GM18858 (cell line): ENCODE data around the gene TSHZ2.
"Not testable (repeated sequence)": the region's sequence is repeated elsewhere in the genome, so short reads cannot be mapped to it uniquely, and the experiment has no call there.

Experiments used
- ATAC-seq: cut with Tn5 transposase; IDR thresholded peaks from one replicate; pipeline ENCODE4 v1.9.1; 2021; ENCODE audit not compliant: unreplicated experiment

Gene TSHZ2

GRCh38 chr20:52963131-52963530, 9.0 kb upstream of the TSHZ2 start:
- ATAC-seq: no peak

- no peak for ATAC-seq
Measured at GRCh38 chr20:52964131-52964530, 8.0 kb upstream of the TSHZ2 start.

- no peak for ATAC-seq
Measured at GRCh38 chr20:52965380-52965779, 6.8 kb upstream of the TSHZ2 start.

- ATAC-seq: no peak
Measured at GRCh38 chr20:52965819-52966218, 6.3 kb upstream of the TSHZ2 start.

GRCh38 chr20:52966543-52966942, 5.6 kb upstream of the TSHZ2 start:
- not testable (repeated sequence) for ATAC-seq

- ATAC-seq: no peak
Measured at GRCh38 chr20:52971498-52972189, 514 bp upstream of the TSHZ2 start.

GRCh38 chr20:52972965-52973819, 1.0 kb downstream of the TSHZ2 start:
- ATAC-seq: no peak

- ATAC-seq: no peak
Measured at GRCh38 chr20:52974179-52974594, 2.0 kb downstream of the TSHZ2 start.

- ATAC-seq: no peak
Measured at GRCh38 chr20:52975029-52975732, 3.0 kb downstream of the TSHZ2 start.

GRCh38 chr20:52975803-52976531, 3.8 kb downstream of the TSHZ2 start:
- ATAC-seq: no peak

- no peak for ATAC-seq
Measured at GRCh38 chr20:52978851-52979250, 6.7 kb downstream of the TSHZ2 start.

- ATAC-seq: no peak
Measured at GRCh38 chr20:52981051-52981450, 8.9 kb downstream of the TSHZ2 start.

GRCh38 chr20:52983726-52984450, 11.7 kb downstream of the TSHZ2 start:
- no peak for ATAC-seq

GRCh38 chr20:52984451-52984810, 12.3 kb downstream of the TSHZ2 start:
- ATAC-seq: no peak

GRCh38 chr20:52985687-52986086, 13.5 kb downstream of the TSHZ2 start:
- no peak for ATAC-seq

GRCh38 chr20:52987295-52987694, 15.1 kb downstream of the TSHZ2 start:
- no peak for ATAC-seq

GRCh38 chr20:52991830-52992229, 19.7 kb downstream of the TSHZ2 start:
- ATAC-seq: no peak

GRCh38 chr20:52992632-52993031, 20.5 kb downstream of the TSHZ2 start:
- no peak for ATAC-seq

- ATAC-seq: no peak
Measured at GRCh38 chr20:52993076-52993475, 20.9 kb downstream of the TSHZ2 start.

- ATAC-seq: no peak
Measured at GRCh38 chr20:52994184-52994970, 22.2 kb downstream of the TSHZ2 start.
